GM19238 (cell line): ENCODE results near the gene CDKL1.
"Not testable (repeated sequence)": the region's sequence is repeated elsewhere in the genome, so short reads cannot be mapped to it uniquely, and the experiment has no call there.

ENCODE experiments used
- DNase-seq: peaks from one replicate; pipeline ENCODE4 v3.0.0; 2011; ENCODE audit warnings: low spot score; ENCODE audit not compliant: insufficient read length

Gene CDKL1

DNA sequence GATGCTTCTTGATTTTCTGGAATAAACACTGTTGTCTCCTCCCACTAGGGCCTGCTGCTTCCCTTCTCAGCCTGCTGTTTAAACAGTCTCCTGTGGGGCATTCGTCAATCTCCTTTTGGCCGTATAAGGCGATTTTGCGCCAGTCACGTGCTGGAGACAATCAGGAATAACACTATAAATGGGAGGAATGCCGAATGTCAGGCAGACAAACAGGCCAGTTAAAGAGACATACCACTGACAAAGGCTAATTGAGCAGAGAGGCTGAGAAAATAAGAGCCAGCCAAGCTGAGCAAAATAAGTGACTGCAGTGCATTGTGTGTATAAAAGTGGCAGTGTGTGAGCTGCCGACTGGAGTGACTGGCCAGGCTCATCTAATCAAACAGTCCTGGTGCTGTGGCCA is 61.3 kb downstream of the CDKL1 start:
- no peak for DNase-seq

DNA sequence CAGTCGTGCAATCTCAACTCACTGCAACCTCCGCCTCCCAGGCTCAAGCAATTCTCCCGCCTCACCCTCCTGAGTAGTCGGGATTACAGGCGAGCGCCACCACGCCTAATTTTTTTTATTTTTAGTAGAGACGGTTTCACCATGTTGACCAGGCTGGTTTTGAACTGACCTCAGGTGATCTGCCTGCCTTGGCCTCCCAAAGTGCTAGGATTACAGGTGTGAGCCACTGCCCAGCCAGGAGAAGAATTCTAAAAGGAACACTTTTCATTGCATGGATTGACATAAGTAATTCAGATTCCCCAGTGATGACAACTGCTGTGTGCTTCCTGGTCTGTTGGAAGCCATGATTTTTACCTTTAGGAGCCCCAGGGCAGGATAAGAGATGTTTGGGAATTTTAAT is 62.5 kb downstream of the CDKL1 start:
- no peak for DNase-seq

DNA sequence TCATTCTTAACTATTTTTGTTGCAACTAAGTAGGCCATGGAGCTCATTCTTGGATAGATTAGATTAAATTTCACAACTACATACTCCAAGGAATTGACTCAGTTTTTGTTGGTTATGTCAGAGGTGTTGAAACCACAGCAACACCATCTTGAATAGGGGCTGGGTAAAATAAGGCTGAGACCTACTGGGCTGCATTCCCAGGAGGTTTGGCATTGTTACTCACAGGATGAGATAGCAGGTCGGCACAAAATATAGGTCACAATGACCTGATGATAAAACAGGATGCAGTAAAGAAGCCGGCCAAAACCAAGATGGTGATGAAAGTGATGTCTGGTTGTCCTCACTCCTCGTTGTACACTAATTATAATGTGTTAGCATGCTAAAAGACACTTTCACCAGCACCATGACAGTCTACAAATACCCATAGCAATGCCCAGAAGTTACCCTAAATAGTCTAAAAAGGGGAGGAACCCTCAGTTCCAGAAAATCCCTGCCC is 63.6 kb downstream of the CDKL1 start:
- no peak for DNase-seq

DNA sequence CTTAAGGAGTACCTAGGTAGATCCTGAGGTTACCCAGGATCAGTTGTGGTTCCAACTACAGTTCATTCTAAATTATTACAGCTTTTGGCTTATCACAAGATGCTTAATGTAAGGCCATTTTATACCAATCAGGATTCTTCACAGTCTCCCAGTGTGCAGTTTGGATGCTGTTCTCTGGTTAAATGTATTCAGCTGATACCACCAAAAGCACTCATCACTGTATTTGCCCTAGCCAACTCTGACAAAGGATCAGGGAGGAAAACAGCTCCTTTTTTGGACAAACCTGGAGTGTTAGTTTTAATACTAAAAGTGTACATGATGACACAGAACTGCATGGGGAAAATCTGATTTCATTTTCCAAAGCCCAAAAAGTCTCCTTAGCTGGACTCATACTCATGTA is 65.1 kb downstream of the CDKL1 start:
- no peak for DNase-seq

DNA sequence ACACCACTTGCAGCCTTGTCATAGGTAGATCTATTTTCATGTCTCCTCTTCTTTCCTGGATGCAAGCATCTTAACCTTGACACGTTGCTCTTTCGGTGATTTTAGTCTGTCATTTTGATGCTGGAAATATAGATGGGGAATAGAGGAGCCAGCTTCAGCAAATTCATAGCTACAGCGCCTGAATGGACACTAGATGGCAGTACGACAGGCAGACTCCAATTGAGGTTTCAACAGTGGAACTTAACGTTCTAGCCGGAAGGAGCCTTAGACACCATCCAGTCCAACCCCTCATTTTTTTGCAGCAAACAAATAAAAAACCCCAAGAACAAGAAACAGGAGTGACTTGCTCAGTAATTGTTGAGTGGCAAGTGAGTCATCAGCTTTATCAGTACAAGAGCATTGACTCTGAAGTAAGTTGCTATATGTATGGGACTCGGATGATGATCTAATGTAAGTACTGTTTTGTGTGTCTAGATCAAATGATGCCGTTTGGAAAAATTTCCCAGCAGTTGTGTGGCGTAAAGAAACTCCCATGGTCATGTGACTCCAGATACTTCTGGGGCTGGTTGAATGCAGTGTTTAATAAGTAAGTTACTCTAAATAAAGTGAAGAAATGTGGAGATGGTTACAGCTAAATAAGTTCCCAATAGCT is 75.5 kb downstream of the CDKL1 start:
- peak; percentile 36 for DNase-seq

DNA sequence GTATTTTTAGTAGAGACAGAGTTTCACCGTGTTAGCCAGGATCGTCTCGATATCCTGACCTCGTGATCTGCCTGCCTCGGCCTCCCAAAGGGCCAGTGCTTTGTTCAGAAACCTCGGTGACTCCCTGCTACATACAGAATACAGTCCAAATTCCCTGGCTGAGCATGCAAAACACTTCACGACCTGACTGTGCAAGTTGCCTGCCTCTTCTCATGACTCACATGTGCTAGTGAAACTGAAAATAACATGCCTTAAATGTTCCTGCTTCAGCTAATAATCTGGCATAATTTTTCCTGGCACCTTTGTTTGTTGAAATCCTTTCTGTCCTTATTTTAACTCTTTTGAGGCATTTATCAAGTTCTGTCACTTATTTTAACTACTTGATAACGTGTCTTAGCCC is 76.4 kb downstream of the CDKL1 start:
- no peak for DNase-seq

DNA sequence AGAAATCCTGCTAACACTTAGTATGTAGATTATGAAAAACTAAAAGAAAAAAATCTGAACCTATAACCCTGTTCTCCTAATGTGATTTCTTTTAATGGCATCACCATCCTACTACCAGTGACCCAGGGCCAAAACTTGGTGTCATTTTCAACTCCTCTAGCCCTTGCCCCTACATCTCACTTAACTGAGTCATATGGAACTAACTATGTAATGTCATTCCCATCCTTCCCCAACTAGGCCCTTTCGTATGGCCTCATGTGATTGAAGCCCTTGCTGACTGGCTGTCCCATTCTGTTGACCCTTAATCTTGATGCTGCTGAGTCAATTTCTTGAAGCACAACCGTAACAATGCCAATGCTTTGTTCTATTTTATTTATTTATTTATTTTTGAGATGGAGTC is 77.0 kb downstream of the CDKL1 start:
- no peak for DNase-seq

DNA sequence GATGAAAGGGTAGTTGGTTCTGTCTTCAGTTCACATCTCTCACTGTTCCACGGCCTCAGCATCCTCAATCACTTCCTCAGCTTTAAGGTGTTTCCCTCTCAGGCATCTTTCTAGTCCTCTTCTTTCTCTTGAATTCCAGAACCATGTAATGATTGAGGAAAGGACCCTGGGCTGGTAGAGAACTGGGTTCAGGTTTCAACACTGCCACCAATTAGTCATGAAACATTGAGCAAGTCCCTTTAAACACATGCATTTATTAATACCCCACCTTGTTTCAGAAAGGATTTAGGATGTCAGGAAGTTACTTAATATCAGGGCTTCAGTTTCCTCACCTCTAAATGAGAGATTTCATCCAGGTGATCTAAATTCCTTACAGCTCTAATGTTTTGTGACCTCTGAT is 77.4 kb downstream of the CDKL1 start:
- DNase-seq, result no peak

DNA sequence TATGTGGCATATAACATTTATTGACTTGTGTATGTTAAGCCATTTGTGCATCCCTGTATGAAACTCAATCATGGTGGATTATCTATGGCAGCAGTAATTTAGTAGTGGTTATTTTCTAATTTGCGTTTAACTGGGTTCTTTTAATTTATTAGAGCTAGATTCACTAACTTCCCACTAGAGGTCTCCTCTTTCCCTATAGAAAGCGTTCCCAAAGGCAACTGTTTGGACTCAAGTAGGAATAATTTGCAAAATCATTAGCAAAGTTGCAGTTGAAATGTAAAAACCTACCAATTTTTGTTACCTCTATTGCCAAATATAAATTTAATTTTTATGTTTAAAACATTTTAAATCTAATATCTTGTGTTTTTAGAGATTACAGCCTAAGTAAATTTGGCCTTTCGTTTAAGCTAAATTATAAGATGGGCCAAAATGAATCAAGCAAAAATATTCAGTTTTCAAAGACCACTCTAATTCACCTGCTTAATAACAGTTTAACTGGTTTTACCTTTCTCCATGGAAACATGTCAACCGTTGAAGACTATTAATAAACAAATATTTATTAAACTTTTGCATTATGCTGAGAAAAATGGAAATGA is 78.6 kb downstream of the CDKL1 start:
- DNase-seq, result no peak

DNA sequence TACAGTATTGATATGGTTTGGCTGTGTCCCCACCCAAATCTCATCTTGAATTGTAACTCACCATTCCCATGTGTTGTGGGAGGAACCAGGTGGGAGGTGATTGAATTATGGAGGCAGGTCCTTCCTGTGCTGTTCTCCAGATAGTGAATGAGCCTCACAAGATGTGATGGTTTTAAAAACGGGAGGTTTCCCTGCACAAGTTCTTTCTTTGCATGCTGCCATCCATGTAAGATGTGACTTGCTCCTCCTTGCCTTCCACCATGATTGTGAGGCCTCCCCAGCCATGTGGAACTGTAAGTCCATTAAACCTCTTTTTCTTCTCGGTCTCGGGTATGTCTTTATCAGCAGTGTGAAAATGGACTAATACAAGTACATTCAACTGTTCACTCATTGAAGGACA is 82.6 kb downstream of the CDKL1 start:
- not testable (repeated sequence) for DNase-seq

DNA sequence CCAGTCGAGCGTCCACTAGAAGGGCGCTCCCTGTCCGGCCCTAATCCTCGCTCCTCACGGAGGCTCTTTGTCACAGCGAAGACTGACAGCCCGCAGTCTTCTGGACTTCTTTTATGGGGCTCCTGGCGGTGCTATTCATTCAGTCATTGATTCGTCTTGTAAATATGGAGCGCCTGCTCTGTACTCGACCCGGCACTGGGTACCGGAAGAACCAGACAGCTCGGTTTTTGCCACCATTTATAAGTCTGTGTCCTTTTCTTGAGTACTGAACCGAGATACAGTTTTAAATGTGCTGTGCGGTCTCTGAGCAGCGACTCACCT is 84.0 kb downstream of the CDKL1 start:
- DNase-seq, result no peak

DNA sequence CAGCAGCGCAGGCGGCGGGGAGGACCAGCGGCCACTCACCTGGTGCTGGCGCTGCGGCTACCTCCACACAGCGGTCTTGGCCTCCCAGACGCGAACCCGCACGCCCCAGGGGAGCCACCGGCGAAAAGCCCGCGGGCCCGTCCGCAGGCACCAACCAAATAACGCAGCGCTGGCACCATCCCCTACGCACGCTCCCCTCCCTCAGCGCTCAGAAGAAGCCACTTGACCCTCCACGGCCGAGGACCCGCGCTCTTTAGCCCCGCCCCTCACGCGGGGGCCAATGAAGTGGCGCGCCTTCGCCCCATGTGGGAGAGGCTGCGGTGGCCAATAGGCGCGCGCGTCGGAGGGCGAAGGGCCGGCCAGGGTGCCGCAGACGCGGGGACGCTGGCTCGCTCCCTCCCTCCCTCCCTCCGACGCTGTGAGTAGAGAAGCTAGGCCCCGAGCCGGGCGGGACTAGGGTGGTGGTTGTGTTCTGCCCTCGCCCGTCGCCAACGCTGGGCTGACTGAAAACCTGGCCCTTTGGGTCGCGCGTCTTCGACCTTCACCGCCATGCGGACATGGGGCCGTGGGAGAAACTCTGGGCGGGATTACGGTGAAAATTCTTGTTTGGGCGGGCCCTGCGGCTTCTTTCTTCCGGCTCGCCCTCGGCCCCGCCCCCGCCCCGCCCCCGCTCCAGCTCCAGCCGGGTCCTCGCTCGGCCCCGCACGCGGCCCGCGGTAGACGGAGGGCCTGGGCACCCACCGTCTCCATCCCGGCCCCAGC is 84.5 kb downstream of the CDKL1 start, which contains the start of the genes DMAC2L and L2HGDH:
DMAC2L (plus strand) TSS at position 353 of the 762 bp plus-strand sequence. CDS start 9,164 bp downstream, outside the sequence.
L2HGDH (minus strand) TSS at position 258 of the 762 bp plus-strand sequence; CDS start at position 179, 79 bp downstream.
- peak; percentile 96 for DNase-seq

DNA sequence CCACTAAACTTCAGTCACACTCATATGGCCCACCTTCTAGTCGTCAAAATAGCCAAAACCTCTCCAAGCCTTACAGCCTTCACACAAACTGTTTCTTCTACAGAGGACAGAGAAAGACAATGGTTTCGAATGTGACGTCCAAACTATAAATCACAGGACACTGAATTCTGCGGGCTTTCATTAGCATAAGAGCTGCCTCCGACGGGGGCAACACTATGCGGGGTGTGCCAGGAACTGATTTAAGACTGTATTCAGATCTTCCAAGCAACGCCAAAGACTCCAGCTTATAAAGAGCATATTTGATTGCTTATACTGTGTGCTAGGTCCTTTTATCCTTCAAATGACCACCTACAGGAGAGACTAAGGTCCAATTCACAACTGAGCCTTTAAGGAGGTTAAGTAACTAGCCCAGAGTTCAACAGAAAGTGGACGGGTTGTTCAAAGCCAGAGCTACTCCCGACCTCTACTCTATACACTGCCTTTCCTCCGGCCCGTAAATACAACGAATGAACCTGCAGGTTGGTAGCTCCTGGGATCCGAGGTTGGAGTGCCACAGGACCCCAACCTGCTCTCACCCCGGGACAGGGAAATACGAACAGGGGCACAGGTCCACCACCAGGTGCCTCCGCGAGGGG is 85.2 kb downstream of the CDKL1 start:
- DNase-seq, result no peak

DNA sequence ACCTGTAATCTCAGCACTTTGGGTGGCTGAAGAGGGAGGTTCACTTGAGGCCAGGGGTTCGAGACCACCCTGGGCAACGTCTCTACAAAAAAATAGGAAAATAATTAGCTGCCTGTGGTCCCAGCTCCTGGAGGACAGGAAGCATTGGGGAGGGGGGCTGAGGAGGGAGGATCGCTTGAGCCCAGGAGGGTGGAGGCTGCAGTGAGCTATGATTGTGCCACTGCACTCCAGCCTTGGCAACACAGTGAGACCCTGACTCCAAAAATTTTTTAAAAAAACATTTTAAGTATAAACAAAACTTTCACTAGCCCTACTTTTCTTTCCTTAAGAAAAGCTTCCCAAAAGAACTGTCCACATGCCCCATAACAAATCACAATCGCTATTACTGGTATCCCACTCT is 86.2 kb downstream of the CDKL1 start:
- DNase-seq, result no peak

DNA sequence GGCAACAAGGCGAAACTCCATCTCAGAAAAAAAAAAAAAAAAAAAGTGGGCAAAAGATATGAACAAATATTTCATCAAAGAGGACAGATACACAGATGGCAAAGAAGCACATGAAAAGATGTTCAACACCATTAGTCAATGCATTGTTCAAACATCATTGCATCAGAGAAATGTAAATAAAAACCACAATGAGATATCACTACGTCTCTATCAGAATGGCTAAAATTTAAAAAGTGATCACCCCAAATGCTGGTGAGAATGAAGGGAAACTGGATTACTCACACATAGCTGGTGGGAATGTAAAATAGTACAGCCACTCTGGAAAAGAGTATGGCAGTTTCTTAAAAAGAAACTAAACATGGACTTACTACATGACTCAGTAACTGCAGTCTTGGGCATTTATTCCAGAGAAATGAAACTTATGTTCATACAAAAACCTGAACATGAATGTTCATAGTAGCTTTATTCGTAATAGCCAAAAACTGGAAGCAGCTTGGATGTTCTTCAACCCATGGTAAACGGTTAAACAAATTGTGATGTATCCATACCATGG is 88.2 kb downstream of the CDKL1 start:
- no peak for DNase-seq

DNA sequence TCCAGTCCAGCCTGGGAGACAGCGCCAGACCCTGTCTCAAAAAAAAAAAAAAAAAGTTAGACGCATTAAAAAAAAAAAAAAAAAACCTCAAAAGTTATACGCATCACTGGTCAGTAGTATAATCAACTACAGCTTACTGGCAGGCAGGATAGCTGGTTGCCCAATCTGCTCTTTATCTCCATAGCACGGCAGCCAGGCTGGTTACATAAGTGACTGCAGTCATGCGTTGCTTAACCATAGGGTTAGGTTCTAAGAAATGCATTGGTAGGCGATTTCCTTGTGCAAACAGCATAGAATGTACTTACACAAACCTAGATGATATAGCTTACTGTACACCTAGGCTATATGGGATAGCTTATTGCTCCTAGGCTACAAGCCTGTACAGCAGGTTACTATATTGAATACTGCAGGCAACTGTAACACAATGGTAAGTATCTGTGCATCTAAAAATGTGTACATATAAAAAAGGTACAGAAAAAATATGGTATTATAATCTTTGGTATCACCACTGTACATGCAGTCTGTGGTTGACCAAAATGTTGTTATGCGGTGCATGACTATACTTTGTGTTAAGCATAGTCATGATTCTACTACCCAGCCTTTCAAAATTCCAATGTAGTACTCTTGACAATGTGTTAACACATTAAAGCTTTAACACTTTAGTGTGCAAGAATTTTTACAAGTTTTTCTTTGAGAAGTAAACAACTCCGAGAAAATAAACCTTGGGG is 92.8 kb downstream of the CDKL1 start:
- no peak for DNase-seq

DNA sequence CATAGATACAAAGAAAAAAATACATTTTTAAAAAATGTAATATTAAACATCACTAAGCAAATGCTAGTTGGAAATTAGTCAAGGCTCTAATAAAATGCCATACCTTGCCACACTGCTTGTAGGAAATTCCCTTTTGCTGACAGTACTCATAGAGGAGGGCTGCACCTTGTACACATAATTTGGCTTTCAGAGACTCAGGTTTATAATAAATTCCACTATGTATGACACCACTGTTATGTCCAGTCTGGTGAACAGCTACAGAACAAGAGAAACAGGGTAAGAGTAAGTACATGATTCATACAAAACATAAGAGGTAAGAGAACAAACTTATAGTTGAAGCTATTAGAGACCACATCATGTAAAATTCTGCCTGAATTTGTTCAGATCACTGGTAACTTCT is 94.8 kb downstream of the CDKL1 start:
- DNase-seq, result no peak

DNA sequence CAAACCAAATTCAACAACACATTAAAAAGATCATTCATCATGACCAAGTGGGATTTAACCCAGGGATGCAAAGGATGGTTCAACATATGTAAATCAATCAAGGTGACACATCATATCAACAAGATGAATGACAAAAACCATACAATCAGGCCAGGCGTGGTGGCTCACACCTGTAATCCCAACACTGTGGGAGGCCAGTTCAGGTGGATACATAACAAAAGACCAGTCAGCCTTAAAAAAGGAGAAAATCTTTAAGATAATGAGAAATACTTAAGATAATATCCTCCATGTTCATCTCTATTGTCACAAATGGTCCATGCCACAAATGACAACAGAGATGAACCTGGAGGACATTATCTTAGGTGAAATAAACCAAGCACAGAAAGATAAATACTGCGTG is 97.1 kb downstream of the CDKL1 start:
- DNase-seq, result no peak

DNA sequence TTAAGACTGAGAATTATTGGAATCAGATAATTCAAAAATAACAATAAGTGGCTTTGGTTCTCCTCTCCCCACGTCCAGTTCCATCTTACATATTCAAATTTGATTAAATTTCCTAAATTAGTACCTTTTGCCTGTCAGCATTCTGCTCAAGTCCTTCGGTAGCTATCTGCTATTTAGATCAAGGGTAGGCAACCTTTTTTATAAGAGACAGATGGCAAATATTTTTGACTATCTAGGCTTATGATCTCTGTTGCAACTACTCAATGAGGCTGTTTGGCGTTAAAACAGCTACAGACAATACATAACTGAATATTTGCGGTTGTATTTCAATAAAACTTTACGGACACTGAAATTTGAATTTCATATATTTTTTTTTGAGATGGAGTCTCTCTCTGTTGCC is 106.4 kb downstream of the CDKL1 start:
- no peak for DNase-seq

DNA sequence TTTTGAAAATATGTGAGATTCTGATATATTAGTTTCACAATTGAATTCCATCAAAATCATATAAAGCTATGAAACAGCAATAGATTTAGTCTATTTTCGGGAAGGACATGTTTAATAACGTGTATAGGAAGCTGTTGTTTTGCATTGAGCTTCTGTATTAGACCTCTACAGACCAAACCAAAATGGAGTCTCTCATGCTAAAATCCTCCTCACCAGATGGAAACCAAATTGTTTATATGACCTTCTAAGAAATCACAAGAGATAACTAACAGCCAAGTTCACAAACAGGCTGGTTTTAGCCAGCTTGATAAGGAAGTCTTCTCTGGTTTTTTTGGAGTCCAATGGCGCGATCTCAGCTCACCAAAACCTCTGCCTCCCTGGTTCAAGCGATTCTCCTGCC is 108.5 kb downstream of the CDKL1 start:
- DNase-seq, result no peak

DNA sequence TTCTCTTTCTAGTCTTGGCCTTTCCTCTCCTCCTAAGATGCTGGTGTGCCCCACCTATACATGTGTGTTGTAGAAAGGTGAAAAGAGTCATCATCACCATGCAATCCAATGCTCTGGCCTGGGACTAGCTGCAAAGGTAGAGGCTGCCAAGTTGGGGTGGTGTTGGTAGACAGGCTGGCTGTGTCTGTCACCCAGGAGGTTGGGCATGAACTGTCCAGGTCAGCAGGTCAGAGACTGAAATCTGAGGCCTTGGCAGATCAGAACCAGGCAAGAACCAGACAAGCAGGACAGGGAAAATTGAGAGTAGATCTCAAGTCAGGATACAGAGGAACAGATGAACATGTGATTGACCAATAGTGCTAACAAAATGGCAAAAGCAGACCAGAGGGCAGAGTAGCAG is 110.8 kb downstream of the CDKL1 start:
- DNase-seq, result no peak
